ENCODE data around the gene B3GNT3.

GRCh38 chr19:17846146-17846545 lies 51.2 kb downstream of the B3GNT3 start:
- no peak for TF ChIP-seq CTCF (IDR thresholded peaks at IDR 0.05; ENCODE audit: insufficient read depth, low read depth, low read length)
- TF ChIP-seq EZH2 (IDR thresholded peaks at IDR 0.05; ENCODE audit: insufficient read depth, low read length): no peak

Data from astrocyte (in vitro differentiated cells and primary cell).